Stimulated activated CD8-positive, alpha-beta memory T cell treated with anti-CD3 and anti-CD28 coated beads, Interleukin-15, amount 100 ng/mL, for 24 hours (primary cell): ENCODE data around the gene SURF1.
"Not testable (repeated sequence)": the region's sequence is repeated elsewhere in the genome, so short reads cannot be mapped to it uniquely, and the experiment has no call there.

Source experiments
- DNase-seq: peaks from one replicate; pipeline ENCODE4 v3.0.0-alpha.2; 2020; ENCODE audit warnings: low read depth

The SURF1 gene

GRCh38 chr9:133356391-133357091, at the start of gene SURF1, which contains the start of gene SURF2:
Gene SURF1, minus strand, starts transcription at chr9:133356487. Its CDS starts 34 bp downstream, at chr9:133356453.
Gene SURF2, plus strand, starts transcription at chr9:133356550. Its CDS starts 43 bp downstream, at chr9:133356593.
- DNase-seq: peak; percentile 84

- no peak for DNase-seq
Observed at GRCh38 chr9:133405508-133406438, 49.5 kb upstream of the SURF1 start.

GRCh38 chr9:133404454-133405002, 48.2 kb upstream of the SURF1 start:
- no peak for DNase-seq

GRCh38 chr9:133403766-133404453, 47.6 kb upstream of the SURF1 start:
- DNase-seq: no peak

GRCh38 chr9:133402689-133403088, 46.4 kb upstream of the SURF1 start:
- DNase-seq: no peak

GRCh38 chr9:133401588-133401987, 45.3 kb upstream of the SURF1 start:
- DNase-seq: no peak

- DNase-seq: no peak
Observed at GRCh38 chr9:133400292-133400691, 44.0 kb upstream of the SURF1 start.

- no peak for DNase-seq
Observed at GRCh38 chr9:133397895-133398294, 41.6 kb upstream of the SURF1 start.

GRCh38 chr9:133397370-133397769, 41.1 kb upstream of the SURF1 start:
- no peak for DNase-seq

GRCh38 chr9:133396952-133397351, 40.7 kb upstream of the SURF1 start:
- no peak for DNase-seq

- no peak for DNase-seq
Observed at GRCh38 chr9:133394687-133395271, 38.5 kb upstream of the SURF1 start.

GRCh38 chr9:133393399-133393798, 37.1 kb upstream of the SURF1 start:
- no peak for DNase-seq

- not testable (repeated sequence) for DNase-seq
Observed at GRCh38 chr9:133392308-133392707, 36.0 kb upstream of the SURF1 start.

- DNase-seq: not testable (repeated sequence)
Observed at GRCh38 chr9:133391449-133391848, 35.2 kb upstream of the SURF1 start.

GRCh38 chr9:133390713-133391112, 34.4 kb upstream of the SURF1 start:
- DNase-seq: no peak

GRCh38 chr9:133389562-133389961, 33.3 kb upstream of the SURF1 start:
- no peak for DNase-seq

- no peak for DNase-seq
Observed at GRCh38 chr9:133389025-133389557, 32.8 kb upstream of the SURF1 start.

GRCh38 chr9:133387680-133388079, 31.4 kb upstream of the SURF1 start:
- DNase-seq: no peak

GRCh38 chr9:133386338-133386737, 30.1 kb upstream of the SURF1 start:
- DNase-seq: no peak

GRCh38 chr9:133385452-133385851, 29.2 kb upstream of the SURF1 start:
- DNase-seq: no peak

- no peak for DNase-seq
Observed at GRCh38 chr9:133384736-133385321, 28.5 kb upstream of the SURF1 start.
